Right kidney (tissue), 9 donors: ENCODE measurements around the gene PDCD6IP.
"Not testable (repeated sequence)": the region's sequence is repeated elsewhere in the genome, so short reads cannot be mapped to it uniquely, and the experiment has no call there.

Source experiments
- DNase-seq: peaks from one replicate; pipeline ENCODE4 v3.0.0-alpha.2; 2016
- long read RNA-seq, 8 donors: transcript quantifications; one replicate each; lab custom pipeline, GENCODE V29; 2026

PDCD6IP gene, protein sequence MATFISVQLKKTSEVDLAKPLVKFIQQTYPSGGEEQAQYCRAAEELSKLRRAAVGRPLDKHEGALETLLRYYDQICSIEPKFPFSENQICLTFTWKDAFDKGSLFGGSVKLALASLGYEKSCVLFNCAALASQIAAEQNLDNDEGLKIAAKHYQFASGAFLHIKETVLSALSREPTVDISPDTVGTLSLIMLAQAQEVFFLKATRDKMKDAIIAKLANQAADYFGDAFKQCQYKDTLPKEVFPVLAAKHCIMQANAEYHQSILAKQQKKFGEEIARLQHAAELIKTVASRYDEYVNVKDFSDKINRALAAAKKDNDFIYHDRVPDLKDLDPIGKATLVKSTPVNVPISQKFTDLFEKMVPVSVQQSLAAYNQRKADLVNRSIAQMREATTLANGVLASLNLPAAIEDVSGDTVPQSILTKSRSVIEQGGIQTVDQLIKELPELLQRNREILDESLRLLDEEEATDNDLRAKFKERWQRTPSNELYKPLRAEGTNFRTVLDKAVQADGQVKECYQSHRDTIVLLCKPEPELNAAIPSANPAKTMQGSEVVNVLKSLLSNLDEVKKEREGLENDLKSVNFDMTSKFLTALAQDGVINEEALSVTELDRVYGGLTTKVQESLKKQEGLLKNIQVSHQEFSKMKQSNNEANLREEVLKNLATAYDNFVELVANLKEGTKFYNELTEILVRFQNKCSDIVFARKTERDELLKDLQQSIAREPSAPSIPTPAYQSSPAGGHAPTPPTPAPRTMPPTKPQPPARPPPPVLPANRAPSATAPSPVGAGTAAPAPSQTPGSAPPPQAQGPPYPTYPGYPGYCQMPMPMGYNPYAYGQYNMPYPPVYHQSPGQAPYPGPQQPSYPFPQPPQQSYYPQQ
- long read RNA-seq, donor 1, full-length matches to known transcripts, result 11 of 67 reads
- long read RNA-seq, donor 1, partial matches to known transcripts, result 56 of 67 reads
- long read RNA-seq, donor 1, other reads (novel, unspliced or antisense), result 0 of 67 reads
- long read RNA-seq, donor 2, full-length matches to known transcripts, result 7 of 28 reads
- long read RNA-seq, donor 2, partial matches to known transcripts, result 21 of 28 reads
- long read RNA-seq, donor 2, other reads (novel, unspliced or antisense), result 0 of 28 reads
- long read RNA-seq, donor 3, full-length matches to known transcripts, result 9 of 24 reads
- long read RNA-seq, donor 3, partial matches to known transcripts, result 15 of 24 reads
- long read RNA-seq, donor 3, other reads (novel, unspliced or antisense), result 0 of 24 reads
- long read RNA-seq, donor 4, full-length matches to known transcripts, result 8 of 38 reads
- long read RNA-seq, donor 4, partial matches to known transcripts, result 30 of 38 reads
- long read RNA-seq, donor 4, other reads (novel, unspliced or antisense), result 0 of 38 reads
- long read RNA-seq, donor 5, full-length matches to known transcripts, result 12 of 29 reads
- long read RNA-seq, donor 5, partial matches to known transcripts, result 17 of 29 reads
- long read RNA-seq, donor 5, other reads (novel, unspliced or antisense), result 0 of 29 reads
- long read RNA-seq, donor 6, full-length matches to known transcripts, result 6 of 56 reads
- long read RNA-seq, donor 6, partial matches to known transcripts, result 50 of 56 reads
- long read RNA-seq, donor 6, other reads (novel, unspliced or antisense), result 0 of 56 reads
- long read RNA-seq, donor 7, full-length matches to known transcripts, result 18 of 63 reads
- long read RNA-seq, donor 7, partial matches to known transcripts, result 45 of 63 reads
- long read RNA-seq, donor 7, other reads (novel, unspliced or antisense), result 0 of 63 reads
- long read RNA-seq, donor 8, full-length matches to known transcripts, result 10 of 29 reads
- long read RNA-seq, donor 8, partial matches to known transcripts, result 19 of 29 reads
- long read RNA-seq, donor 8, other reads (novel, unspliced or antisense), result 0 of 29 reads

DNA sequence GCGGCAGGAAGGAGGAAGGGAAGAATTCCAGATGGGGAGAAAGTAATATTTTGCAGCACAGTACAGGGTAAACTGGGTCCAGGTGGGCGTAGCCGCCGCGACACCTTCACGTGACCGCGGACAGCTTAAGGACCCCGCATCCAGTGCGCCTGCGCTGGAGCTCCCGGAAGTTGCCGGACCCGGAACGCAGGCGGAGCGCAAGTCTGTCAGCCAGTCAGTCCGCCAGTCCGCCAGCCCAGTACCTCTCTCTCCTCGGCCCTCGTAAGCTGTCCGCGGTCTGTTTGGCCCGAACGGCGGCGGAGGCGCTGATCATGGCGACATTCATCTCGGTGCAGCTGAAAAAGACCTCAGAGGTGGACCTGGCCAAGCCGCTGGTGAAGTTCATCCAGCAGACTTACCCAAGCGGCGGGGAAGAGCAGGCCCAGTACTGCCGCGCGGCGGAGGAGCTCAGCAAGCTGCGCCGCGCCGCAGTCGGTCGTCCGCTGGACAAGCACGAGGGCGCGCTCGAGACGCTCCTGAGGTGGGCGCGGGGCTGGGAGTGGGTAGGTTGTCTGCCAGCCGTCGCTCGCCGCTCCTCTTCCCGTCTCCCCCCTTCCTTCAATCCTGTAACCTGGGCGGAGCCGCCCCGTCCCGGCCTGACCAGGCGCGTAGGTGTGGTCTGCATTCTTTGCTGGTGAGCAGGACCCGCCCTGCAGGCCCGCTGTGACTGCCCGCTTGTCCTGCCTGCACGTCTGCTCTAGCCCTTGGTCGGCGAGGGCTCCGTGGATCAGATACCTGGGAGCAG, at the start of gene PDCD6IP:
PDCD6IP (plus strand) TSS at position 213 of the 784 bp plus-strand sequence; CDS start at position 312, 99 bp downstream.
- peak; percentile 99 for DNase-seq

DNA sequence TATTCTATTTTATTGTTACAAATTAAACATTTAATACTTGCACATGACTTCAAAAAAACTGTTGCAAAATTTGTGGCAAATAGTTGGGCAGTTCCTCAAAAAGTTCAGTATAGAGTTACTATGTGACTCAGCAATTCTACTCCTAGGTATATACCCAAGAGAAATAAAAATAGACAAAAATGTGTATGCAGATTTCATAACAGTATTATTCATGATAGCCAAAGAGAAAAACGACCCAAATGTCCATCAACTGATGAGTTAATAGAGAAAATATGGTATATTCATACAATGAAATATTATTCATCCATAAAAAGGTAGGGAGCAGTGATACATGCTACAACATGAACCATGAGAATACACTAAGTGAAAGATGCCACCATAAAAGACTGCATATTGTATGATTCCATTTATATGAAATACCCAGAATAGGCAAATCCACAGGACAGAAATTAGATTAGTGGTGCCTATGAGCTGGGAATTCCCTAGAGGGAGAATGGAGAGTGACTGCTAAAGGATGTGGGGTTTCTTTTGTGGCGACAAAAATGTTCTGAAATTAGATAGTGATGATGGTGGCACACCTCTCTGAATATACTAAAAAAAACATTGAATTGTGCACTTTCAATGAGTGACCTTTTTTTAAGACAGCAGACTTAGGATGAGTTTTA, 48.8 kb upstream of the PDCD6IP start:
- DNase-seq, result no peak

DNA sequence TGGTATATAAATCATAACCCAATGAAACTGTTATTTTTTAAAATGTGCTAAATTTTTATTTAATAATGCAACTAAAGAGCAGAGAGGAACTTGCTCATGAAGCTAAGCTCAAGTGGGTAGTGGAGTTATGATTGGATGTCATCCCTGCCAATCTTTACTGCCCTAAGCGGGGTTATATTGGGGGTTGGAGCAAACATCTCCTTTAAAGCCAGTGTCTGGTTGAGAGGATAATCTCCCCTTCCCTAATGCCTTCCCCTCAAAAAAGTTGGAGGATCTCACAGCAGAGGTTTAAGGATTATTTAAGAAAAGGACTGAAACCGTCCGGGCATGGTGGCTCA, 48.2 kb upstream of the PDCD6IP start:
- no peak for DNase-seq

DNA sequence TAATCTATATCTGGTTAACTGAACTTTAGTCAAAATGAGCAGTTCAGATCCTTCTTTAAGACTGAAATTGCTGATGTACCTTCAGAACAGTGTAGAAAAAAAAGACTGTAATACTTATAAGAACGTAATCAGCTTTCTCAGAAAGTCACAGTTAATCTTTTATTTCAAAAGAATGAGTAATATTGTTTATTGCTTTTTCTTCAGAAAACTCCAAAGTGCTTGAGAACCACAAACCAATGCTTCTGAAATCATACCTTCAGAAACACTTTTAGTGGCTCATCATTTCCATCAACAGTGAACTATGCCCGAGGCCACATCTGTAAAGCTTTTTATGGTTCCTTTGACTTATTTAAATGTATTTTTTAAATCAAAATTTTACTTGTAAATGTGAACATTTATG, 47.1 kb upstream of the PDCD6IP start:
- no peak for DNase-seq

DNA sequence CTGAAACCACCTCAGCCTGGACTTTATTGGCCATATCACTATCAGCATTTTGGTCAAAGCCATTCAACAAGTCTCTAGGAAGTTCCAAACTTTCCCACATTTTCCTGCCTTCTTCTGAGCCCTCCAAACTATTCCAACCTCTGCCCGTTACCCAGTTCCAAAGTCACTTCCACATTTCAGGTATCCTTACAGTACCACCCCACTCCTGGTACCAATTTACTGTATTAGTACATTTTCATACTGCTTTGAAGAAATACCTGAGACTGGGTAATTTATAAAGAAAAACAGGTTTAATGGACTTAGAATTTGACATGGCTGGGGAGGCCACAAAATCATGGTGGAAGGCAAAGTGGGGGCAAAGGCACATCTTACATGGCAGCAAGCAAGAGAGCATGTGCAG, 44.0 kb upstream of the PDCD6IP start:
- DNase-seq, result not testable (repeated sequence)

DNA sequence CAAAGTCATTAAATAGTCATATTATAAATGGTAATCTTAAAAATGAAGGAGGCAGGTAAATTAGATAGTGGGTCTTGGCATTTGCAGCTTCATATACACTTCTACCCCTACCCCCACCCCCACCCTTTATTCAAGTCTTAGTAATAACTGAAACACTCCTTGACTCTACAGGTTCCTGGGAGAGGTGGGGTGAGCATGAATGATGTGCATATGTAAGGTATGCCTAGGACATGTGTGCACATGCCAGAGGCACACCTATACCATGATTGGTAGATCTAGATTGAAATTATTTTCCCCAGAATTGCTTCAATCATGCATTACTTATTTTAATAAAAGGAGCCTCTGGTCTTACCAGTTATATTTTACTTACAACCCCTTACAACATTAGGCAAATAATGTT, 40.1 kb upstream of the PDCD6IP start:
- DNase-seq, result no peak

DNA sequence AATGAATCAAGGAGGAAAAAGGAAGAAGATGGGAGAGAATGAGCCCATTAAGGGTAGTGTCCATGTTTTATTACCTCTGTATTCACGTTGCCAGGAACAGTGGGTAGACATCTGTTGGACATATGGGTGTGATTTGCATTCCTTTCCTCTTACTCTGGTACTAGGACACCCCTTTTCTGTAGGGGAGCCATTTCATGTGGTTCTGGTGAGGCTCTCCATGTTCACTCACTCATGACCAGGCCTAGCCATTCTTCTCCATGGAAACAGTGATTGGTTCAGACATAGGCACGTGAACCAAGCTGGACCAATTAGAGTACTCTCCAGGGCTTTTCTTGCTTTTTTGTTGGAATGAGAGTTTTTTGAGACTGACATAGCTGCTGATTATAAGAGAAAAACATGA, 39.6 kb upstream of the PDCD6IP start:
- no peak for DNase-seq

DNA sequence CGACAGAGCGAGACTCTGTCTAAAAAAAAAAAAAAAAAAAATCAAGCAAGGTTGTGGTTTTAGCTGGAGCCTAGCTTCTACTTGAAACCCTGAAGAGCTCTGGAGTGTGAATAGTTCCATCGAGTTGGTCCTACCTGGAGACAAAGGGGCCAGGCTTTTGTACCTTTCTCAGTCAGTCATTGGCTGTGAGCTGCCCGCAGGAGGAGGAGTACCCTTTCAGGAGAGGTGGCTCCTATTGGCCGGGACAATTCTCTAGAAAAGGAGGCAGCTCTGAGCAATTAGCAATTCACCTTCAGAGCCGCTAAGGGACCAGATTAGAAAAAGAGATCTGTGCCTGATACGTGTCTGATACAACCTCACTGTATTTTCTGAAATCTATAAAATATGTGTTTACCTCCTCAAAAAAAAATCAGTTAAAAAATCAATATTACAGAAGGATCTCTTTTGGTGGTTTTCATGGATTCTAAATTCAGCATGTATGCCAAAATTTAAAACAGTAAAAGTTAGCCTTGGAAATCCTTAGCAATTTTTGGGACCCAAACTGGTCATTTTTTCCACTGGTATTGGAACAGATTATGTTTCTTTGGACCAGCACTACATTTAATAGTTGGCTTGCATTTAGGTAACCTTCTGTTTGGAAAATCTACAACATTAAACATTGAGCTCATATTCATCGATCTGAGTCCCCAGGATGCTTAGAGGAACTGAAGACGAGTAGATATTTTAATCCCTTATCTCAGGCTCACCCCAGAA, 29.7 kb upstream of the PDCD6IP start:
- no peak for DNase-seq

DNA sequence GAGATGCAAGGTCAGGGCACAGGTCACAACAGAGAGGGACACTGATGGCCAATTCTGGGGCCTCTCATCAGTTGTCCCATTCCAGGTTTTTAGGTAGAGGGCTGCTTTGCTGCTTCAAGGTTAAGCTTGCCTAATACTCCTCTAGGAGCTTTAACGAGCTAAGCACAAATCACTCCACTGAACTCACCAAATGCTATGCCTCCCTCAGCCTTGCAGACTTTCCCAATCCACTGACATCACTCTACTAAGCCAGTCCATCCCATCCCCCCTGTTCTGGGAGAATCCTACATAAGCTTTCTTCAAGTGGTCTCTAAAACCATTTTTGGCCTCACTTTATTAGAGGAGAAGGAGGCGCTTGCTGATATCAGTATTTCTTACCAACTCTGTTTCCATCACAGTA, 24.8 kb upstream of the PDCD6IP start:
- no peak for DNase-seq

DNA sequence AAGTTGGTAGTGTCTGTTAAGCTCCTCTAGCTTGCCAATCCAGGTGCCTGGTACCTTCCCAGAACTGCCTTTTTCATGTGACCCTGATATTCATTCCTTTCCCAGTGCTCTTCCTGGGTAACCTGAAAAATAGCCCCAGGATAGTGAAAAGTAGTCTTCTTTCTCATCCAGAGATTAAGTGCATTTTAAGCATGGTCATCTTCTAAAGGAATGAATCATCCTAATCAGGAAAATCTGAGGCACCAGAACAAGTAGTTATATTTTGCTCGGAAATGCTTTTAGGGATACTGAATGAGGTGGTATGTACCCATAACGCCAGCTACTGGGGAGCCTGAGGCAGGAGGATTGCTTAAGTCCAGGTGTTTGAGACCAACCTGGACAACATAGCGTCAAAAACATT, 23.1 kb upstream of the PDCD6IP start:
- DNase-seq, result no peak

DNA sequence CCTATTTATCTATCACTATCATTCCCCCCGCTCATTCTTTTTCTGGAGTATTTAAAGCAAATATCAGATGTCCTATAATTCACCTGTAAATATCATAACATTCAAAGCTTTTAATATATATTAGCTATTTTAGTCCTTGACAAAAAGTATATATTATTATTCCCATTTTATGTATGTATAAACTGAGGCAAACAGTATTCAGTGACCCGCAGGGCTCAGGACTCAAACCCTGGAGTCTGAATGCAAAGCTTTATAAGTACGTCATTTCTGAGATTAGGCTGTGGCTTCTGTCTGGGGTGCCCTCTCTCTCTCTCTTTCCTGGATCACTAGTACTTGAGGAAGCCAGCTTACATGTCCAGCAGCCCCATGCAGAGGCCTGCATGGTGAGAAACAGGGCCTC, 20.4 kb upstream of the PDCD6IP start:
- no peak for DNase-seq

DNA sequence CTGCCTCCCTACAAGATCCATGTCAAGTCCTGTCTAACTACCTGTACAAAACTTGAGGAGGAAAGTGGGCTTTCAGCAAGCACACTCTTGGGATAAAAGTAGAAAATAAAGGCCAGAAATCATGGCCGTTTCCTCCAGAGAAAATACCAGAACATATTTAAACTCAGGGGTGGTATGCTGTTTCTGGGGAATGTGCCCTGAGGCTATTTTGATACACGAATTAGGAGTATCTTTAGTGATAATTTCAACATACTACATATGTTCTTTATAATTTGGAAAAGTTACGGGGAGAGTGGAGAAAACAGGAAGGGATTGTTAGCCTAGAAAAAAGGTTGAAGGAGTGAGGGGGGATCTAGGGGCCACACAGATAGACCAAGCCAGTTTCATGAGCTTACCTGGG, 18.7 kb upstream of the PDCD6IP start:
- DNase-seq, result no peak

DNA sequence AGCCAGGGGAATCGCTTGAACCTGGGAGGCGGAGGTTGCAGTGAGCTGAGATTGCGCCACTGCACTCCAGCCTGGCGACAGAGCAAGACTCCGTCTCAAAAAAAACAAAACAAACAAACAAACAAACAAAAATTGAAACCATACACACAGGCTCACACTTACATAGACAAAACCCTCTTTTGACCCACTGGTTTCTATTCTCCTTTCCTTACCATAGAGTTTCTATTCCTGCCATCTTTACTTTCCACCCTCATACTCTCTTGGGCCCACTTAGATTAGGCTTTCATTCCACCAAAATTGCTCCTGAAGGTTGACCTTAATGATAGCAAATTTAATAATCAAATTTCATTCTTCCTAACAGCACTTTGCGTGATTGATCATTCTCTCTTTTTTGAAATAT, 17.0 kb upstream of the PDCD6IP start:
- not testable (repeated sequence) for DNase-seq

DNA sequence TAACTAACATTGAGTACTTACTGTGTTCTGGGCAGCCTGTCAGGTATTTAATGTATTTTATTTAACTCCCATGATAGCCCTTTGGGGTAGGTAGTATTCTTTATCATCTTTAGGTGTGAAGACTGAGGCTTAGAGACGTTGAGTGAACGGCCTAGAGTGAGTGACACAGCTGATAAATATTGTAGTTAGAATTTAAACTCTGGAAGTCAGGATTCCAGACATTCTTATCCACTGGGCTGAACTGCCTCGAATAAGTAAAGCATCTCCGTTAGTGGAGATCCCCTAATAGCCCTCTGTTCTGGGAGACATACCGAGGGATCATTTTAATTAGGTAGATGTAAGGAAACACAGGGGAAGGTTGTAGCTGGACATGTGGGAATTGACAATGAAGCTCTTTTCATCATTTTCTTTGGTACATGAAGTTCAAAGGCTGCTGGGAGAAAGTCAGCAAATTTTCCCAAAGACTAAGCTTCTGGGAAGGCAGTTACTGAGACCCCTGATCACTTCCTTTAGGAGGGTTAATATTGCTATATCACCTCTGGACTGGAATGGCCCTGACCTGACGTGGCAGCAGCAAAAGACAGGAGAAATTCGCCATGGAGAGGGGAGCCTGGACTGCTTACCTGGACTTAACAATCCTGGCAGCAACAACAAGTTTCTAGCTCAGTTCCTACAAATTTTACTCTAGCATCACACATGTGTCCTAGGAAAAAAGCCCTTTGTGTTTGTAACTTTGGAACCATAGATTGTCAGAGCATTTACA, 11.7 kb upstream of the PDCD6IP start:
- DNase-seq, result no peak

DNA sequence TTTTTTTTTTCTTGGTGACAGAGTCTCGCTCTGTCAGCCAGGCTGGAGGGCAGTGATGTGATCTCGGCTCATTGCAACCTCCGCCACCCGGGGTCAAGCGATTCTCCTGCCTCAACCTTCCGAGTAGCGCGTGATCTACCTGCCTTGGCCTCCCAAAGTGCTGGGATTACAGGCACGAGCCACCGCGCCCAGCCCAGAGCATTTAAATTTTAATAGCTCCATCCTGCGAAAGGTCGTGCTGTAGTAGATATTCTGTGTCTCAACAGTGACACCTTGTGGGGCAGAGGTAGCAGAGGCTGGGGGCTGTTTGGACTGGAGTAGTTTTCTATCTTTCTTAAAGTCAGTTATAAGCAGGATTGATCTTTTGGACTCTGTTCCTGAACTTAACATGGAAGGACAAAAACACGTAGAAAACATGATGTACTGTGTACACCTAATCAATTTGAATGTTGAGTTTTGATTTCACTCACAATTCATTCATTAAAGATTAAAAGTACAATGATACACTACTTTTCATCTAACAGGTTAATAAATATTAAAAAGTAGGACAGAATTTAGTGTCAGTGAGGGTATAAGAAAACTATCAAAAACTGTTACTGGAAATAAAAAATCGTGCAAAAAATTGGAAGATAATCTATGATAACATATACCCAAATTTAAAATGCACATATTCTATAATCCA, 11.0 kb upstream of the PDCD6IP start:
- DNase-seq, result peak; percentile 49

DNA sequence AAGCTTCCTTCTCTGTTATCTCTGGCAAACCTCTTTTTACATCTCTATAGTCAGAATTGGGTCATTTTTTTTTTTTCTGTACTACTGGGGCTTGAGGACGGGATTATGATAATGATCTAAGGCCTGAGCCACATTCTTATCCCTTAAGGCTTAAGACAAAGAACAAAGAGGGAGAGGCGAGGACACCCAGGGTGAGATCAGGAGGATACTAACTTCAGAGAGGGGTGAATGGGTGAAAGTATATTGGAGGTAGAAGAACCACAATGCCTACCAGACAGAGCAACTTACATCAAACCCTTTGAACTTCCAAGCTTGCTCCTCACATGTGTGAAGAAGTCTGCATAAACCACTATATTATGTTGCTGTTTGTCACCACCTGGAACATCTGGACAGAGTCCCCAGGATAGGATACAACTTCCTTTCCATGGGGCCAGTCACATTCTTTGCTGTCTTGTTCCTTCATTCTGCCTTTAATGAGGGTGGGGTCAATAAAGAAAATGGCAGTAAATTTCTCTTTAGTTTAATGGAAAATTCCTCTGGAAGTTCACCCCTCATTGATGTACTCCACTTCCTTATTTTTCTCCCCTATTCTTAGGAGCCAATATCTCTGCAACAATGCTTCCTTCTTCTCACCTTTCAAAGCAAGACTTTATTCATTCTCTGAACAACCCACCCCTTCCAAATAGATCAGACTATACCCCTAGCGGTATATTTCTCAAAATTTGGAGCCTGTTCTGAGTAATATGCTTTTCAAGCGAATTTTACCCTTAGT, 9.1 kb upstream of the PDCD6IP start:
- DNase-seq, result no peak

DNA sequence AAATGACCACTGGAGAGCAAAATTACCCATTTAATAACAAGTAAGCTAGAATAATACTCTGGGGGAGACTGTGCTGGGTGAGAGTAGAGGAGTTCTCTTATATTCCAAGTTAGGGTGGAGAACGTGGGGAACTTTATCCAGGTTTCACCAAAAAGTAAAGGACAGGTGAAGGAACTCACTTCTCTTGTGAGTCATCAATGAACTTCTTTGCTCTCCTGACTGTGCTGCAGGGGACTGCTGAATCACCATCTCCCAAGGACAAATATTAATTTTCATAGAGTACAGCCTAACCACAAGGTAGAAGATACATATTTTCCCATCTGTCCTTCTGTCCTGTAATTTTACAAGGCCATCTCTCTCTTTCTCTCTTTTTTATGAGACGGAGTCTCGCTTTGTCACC, 8.3 kb upstream of the PDCD6IP start:
- no peak for DNase-seq
